Nephron (organoid): ENCODE data around the gene CDK8.

Experiments
- H3K27ac Mint-ChIP-seq, 3 experiments: 2 replicates each; pipeline ENCODE4 v1.8.0; 2020; ENCODE audit warnings: mixed read lengths in 3 of 3, mild to moderate bottlenecking in 2 of 3, moderate library complexity in 1 of 3
- H3K27me3 Mint-ChIP-seq: 2 replicates; pipeline ENCODE4 v1.8.0; 2021; ENCODE audit warnings: low read depth, mild to moderate bottlenecking, moderate library complexity, mixed read lengths
- H3K36me3 Mint-ChIP-seq: 2 replicates; pipeline ENCODE4 v1.8.0; 2020; ENCODE audit warnings: low read depth, mixed read lengths
- H3K4me1 Mint-ChIP-seq: 2 replicates; pipeline ENCODE4 v1.8.0; 2020; ENCODE audit warnings: mixed read lengths
- H3K4me3 Mint-ChIP-seq, 3 experiments: 2 replicates each; pipeline ENCODE4 v1.8.0; 2020; ENCODE audit warnings: mild to moderate bottlenecking in 3 of 3, mixed read lengths in 3 of 3, moderate library complexity in 2 of 3
- H3K9me3 Mint-ChIP-seq: 2 replicates; pipeline ENCODE4 v1.8.0; 2020; ENCODE audit warnings: mixed read lengths
- CTCF ChIP-seq, 3 experiments: fragments of 200-600 bp; sonication (generic); IDR thresholded peaks; one replicate each; pipeline ENCODE4 v1.5.0; 2021; ENCODE audit warnings: antibody characterized with exemption in 3 of 3; ENCODE audit not compliant: unreplicated experiment in 3 of 3

CDK8 gene

DNA sequence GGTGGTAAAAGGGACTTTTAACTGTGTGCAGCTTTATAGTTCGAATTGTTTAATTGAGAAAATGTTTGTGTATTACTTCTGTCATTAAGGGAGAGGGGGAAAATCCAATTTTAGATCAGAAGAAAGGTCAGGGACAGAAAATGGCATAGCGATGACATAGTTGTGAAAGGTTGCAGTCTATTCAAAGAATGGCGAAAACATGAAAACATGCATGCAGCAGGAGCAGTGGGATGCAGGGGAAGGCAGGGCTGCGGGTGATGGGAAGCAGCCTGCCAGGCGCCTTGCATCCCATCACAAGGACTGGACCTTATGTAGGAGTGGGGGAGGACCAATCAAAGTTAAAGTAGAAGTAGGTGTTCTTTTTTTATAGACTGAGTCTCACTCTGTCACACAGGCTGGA is 125.9 kb downstream of the CDK8 start:
- Mint-ChIP-seq H3K4me1 (no peaks in the 10 kb centered on the region), H3K4me3 (no peak overlapping the region), H3K36me3 (peaks cover 3% of the 10 kb centered on the region), H3K9me3 (no peaks in the 10 kb centered on the region), H3K27me3 (no peaks in the 10 kb centered on the region), H3K27ac (no peak overlapping the region)
- TF ChIP-seq CTCF (IDR thresholded peaks at IDR 0.05; ENCODE audit: unreplicated experiment in 3 of 3): no peak

DNA sequence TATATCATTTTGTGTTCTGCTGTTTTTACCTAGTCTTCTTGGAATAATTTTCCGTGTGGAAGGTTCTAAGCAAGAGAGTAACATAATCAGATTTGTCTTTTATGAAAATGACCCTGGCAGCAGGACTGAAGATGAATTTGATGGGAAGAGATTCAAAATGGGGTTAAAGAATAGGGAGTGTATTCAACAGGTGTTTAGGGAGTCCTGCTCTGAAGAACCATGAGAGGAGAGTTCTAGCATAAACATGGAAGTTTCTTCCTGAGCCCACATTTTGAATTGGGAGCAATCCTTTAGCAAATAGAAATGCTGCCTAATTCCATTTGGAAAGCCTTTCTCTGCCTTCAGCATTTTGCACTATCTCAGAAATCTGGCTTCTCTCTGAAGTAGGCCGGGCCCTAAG is 127.0 kb downstream of the CDK8 start:
- no peaks in the 10 kb centered on the region for H3K4me1 Mint-ChIP-seq
- H3K36me3 Mint-ChIP-seq: peaks cover 5% of the 10 kb centered on the region
- no peak overlapping the region for H3K4me3 Mint-ChIP-seq

DNA sequence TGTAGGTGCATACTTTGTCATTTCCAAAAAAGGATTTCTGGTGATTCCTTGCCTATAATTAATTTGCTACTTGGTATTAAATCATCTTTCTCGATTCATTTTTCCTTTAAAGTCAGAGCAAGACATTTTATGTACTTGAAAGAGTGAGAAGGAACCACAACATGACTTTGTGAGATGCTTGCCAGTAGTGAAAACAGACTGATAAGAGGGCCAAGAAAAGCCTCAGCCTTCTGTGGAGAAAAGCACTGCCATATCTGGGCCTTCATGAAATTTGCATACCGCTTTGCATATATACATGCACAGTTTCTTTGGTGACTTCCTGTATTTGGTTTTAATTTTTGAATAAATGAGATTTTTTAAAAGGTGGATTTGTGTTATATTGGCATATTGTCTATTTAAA is 128.4 kb downstream of the CDK8 start:
- H3K9me3 Mint-ChIP-seq: no peaks in the 10 kb centered on the region
- H3K36me3 Mint-ChIP-seq: peaks cover 19% of the 10 kb centered on the region
- no peak for TF ChIP-seq CTCF (IDR thresholded peaks at IDR 0.05; ENCODE audit: unreplicated experiment in 3 of 3)
- no peak overlapping the region for H3K27ac Mint-ChIP-seq
- H3K4me1 Mint-ChIP-seq: no peaks in the 10 kb centered on the region
- no peaks in the 10 kb centered on the region for H3K27me3 Mint-ChIP-seq
- no peak overlapping the region for H3K4me3 Mint-ChIP-seq

More for the DNA sequence above, 127.0 kb downstream of the CDK8 start:
- no peaks in the 10 kb centered on the region for H3K27me3 Mint-ChIP-seq
- H3K9me3 Mint-ChIP-seq: no peaks in the 10 kb centered on the region
- no peak for TF ChIP-seq CTCF (IDR thresholded peaks at IDR 0.05; ENCODE audit: unreplicated experiment in 3 of 3)
- no peak overlapping the region for H3K27ac Mint-ChIP-seq

DNA sequence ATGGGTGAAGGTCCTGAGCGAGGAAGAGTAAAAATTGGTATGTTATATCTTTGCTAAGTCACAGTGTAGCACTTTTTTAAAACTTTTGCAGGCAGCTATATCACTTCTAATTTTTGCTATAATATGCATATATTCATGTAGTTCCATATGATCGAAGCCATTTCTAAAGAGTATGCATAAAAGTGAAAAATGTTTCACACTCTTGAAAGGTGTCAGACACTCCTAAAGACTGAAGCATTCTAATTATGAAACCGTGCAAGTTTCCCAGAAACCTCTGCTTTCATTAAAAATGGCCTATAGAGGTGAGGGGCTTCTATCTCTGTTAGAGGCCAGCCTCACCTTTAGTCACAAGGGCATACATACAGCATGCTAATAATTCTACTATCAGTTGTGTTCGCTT is 128.9 kb downstream of the CDK8 start:
- H3K9me3 Mint-ChIP-seq: no peaks in the 10 kb centered on the region

DNA sequence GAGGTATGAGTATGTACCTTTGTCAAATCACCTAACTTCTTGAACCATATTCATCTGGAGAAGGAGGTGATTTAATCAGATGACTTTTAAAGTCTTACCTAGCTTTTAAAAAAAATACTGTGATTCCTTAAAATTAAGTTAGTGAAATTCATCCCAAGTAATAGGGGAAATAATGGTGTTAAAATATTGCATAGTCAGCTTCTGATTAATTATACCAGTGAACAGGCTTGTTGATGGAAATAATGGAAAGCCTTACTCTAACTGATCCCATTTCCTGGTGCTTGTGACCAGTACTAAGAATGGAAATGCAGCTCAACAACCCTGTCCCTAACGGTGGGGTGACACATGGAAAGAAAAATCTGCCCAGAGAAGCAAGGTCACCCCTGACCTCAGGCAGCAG is 130.7 kb downstream of the CDK8 start:
- no peak for TF ChIP-seq CTCF (IDR thresholded peaks at IDR 0.05; ENCODE audit: unreplicated experiment in 3 of 3)
- Mint-ChIP-seq H3K4me1 (no peaks in the 10 kb centered on the region), H3K27ac (no peak overlapping the region), H3K4me3 (no peak overlapping the region), H3K36me3 (peaks cover 25% of the 10 kb centered on the region), H3K9me3 (no peaks in the 10 kb centered on the region), H3K27me3 (no peaks in the 10 kb centered on the region)

More for the DNA sequence above, 128.9 kb downstream of the CDK8 start:
- H3K36me3 Mint-ChIP-seq: peaks cover 23% of the 10 kb centered on the region
- no peak overlapping the region for H3K4me3 Mint-ChIP-seq
- H3K4me1 Mint-ChIP-seq: no peaks in the 10 kb centered on the region
- no peak for TF ChIP-seq CTCF (IDR thresholded peaks at IDR 0.05; ENCODE audit: unreplicated experiment in 3 of 3)
- no peaks in the 10 kb centered on the region for H3K27me3 Mint-ChIP-seq
- no peak overlapping the region for H3K27ac Mint-ChIP-seq

- Mint-ChIP-seq H3K4me1 (no peaks in the 10 kb centered on the region), H3K27me3 (no peaks in the 10 kb centered on the region), H3K9me3 (no peaks in the 10 kb centered on the region), H3K4me3 (no peak overlapping the region), H3K27ac (no peak overlapping the region), H3K36me3 (peaks cover 30% of the 10 kb centered on the region)
- no peak for TF ChIP-seq CTCF (IDR thresholded peaks at IDR 0.05; ENCODE audit: unreplicated experiment in 3 of 3)
Observed at GRCh38 chr13:26386026-26386425, 132.1 kb downstream of the CDK8 start.
